Measurements from ENCODE around the gene BPNT1. TPM values are rescaled to one million over a fixed set of nuclear protein-coding genes. Genes with fewer than 3 reads are reported as not detected.

The BPNT1 gene
- 10 to 100 TPM; 11.4 to 14.1 TPM for total RNA-seq
- 10 to 100 TPM; 11.2 to 15.9 TPM for polyA plus RNA-seq

GRCh38 chr1:220089650-220090556 is at the start of gene BPNT1:
BPNT1 (minus strand) TSS chr1:220089788; CDS start chr1:220079846, 9,942 bp downstream.
- Histone ChIP-seq H3K27me3 (ENCODE audit: insufficient read depth, low read length) (no peaks in the 10 kb centered on the region), H3K4me1 (ENCODE audit: insufficient read depth, low read length) (peaks cover 16% of the 10 kb centered on the region), H3K36me3 (ENCODE audit: insufficient read depth, low read length) (no peaks in the 10 kb centered on the region), H3K4me3 (ENCODE audit: low read length in 2 of 2) (peak within 1 kb of the TSS; percentile 66 to 70), H3K9me3 (ENCODE audit: control insufficient read depth in 1 of 2, low read length in 2 of 2) (no peaks in the 10 kb centered on the region), H3K27ac (ENCODE audit: low read depth, low read length) (peak within 1 kb of the TSS; percentile 40)
- Mint-ChIP-seq H3K36me3 (peaks cover 0 to 8% of the 10 kb centered on the region in 2 donors), H3K27me3 (no peaks in the 10 kb centered on the region), H3K9me3 (no peaks in the 10 kb centered on the region), H3K4me3 (peak within 1 kb of the TSS; percentile 95 to 99 (median 98)), H3K4me1 (peaks cover 9 to 25% (median 16%) of the 10 kb centered on the region in 4 donors), H3K27ac (peak within 1 kb of the TSS; percentile 85 to 97 (median 91))
- CTCF ChIA-PET (ENCODE audit: partially characterized antibody): interaction anchor here (0.7 to 1.3 kb wide), 5 partner anchors 11 to 44 kb away, joined by 3 to 6 read pairs (median 3); partner anchors contain the start of gene EPRS1
- peak; percentile 97 to 99 (median 98) for DNase-seq
- POLR2A ChIA-PET (ENCODE audit: partially characterized antibody): interaction anchor here (0.9 to 1.8 kb wide), 6 partner anchors 15 to 55 kb away, joined by 3 to 9 read pairs (median 5); partner anchors contain the start of gene EPRS1
- intact Hi-C loops (cut with micrococcal nuclease): loop anchor here (1.0 to 10.0 kb wide), 4 partner anchors 44 to 1805 kb away; partner anchors contain the start of genes EPRS1, RAB3GAP2 and RRP15

GRCh38 chr1:220137019-220137786 is 47.6 kb upstream of the BPNT1 start:
- Histone ChIP-seq H3K36me3 (ENCODE audit: insufficient read depth, low read length) (peaks cover 28% of the 10 kb centered on the region), H3K4me1 (ENCODE audit: insufficient read depth, low read length) (peaks cover 10% of the 10 kb centered on the region), H3K27ac (ENCODE audit: low read depth, low read length) (peak overlapping the region; percentile 20), H3K9me3 (ENCODE audit: control insufficient read depth in 1 of 2, low read length in 2 of 2) (no peaks in the 10 kb centered on the region), H3K4me3 (ENCODE audit: low read length in 2 of 2) (no peak overlapping the region), H3K27me3 (ENCODE audit: insufficient read depth, low read length) (no peaks in the 10 kb centered on the region)
- intact Hi-C loops (cut with micrococcal nuclease): no loop called here
- CTCF ChIA-PET (ENCODE audit: partially characterized antibody): interaction anchor here (0.7 to 1.0 kb wide), 3 partner anchors 17 to 47 kb away, joined by 3 to 7 read pairs (median 3); no protein-coding TSS in a partner anchor
- peak; percentile 40 to 72 (median 47) for DNase-seq
- POLR2A ChIA-PET (ENCODE audit: partially characterized antibody): no interaction called here
- Mint-ChIP-seq H3K36me3 (peaks cover 51 to 66% of the 10 kb centered on the region in 2 donors), H3K4me1 (peaks cover 10 to 12% (median 11%) of the 10 kb centered on the region in 4 donors), H3K4me3 (peak overlapping the region in 7 of 8 donors; percentile 36 to 68 (median 47)), H3K27me3 (no peaks in the 10 kb centered on the region), H3K9me3 (no peaks in the 10 kb centered on the region), H3K27ac (peak overlapping the region; percentile 25 to 94 (median 88))

DNA sequence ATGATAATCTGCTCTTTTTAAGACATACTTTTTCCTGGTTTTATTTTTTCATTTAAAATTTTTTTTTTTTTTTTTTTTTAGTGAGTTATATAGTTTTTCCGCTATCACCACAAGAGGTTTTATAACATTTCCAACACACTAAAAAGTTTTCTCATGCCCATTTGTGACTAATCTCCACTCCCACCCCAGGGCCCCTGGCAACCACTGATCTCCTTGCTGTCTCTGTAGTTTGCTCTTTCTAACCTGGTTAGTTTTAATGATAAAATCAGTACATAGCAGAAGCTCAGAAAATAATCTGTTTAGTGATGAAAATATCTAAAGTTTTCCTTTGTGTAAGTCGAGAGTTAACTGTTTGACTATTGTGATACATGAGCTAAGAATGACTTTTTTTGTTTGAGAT is 46.2 kb upstream of the BPNT1 start:
- Mint-ChIP-seq H3K9me3 (no peaks in the 10 kb centered on the region), H3K4me3 (no peak overlapping the region), H3K36me3 (peaks cover 44 to 61% of the 10 kb centered on the region in 2 donors), H3K4me1 (peaks cover 10 to 12% (median 11%) of the 10 kb centered on the region in 4 donors), H3K27me3 (no peaks in the 10 kb centered on the region), H3K27ac (peak overlapping the region in 5 of 7 donors; percentile 39 to 91 (median 53))
- Histone ChIP-seq H3K27me3 (ENCODE audit: insufficient read depth, low read length) (no peaks in the 10 kb centered on the region), H3K4me1 (ENCODE audit: insufficient read depth, low read length) (peaks cover 10% of the 10 kb centered on the region), H3K4me3 (ENCODE audit: low read length in 2 of 2) (no peak overlapping the region), H3K9me3 (ENCODE audit: control insufficient read depth in 1 of 2, low read length in 2 of 2) (no peaks in the 10 kb centered on the region), H3K27ac (ENCODE audit: low read depth, low read length) (no peak overlapping the region), H3K36me3 (ENCODE audit: insufficient read depth, low read length) (peaks cover 28% of the 10 kb centered on the region)
- intact Hi-C loops (cut with micrococcal nuclease): no loop called here
- CTCF ChIA-PET (ENCODE audit: partially characterized antibody): interaction anchor here (1.1 kb wide), 1 partner anchor 22 kb away, joined by 3 read pairs; no protein-coding TSS in a partner anchor
- DNase-seq: no peak
- POLR2A ChIA-PET (ENCODE audit: partially characterized antibody): no interaction called here

- Histone ChIP-seq H3K4me3 (ENCODE audit: low read length in 2 of 2) (no peak overlapping the region), H3K4me1 (ENCODE audit: insufficient read depth, low read length) (no peaks in the 10 kb centered on the region), H3K9me3 (ENCODE audit: control insufficient read depth in 1 of 2, low read length in 2 of 2) (no peaks in the 10 kb centered on the region), H3K27me3 (ENCODE audit: insufficient read depth, low read length) (no peaks in the 10 kb centered on the region), H3K36me3 (ENCODE audit: insufficient read depth, low read length) (peaks cover 8% of the 10 kb centered on the region), H3K27ac (ENCODE audit: low read depth, low read length) (no peak overlapping the region)
- Mint-ChIP-seq H3K4me1 (peaks cover 6 to 8% (median 6%) of the 10 kb centered on the region in 4 donors), H3K36me3 (peaks cover 65 to 69% of the 10 kb centered on the region in 2 donors), H3K4me3 (no peak overlapping the region), H3K9me3 (no peaks in the 10 kb centered on the region), H3K27ac (peak overlapping the region in 1 of 7 donors; percentile 14), H3K27me3 (no peaks in the 10 kb centered on the region)
- DNase-seq: no peak
- intact Hi-C loops (cut with micrococcal nuclease): no loop called here
- ChIA-PET POLR2A (ENCODE audit: partially characterized antibody) (no interaction called here), CTCF (ENCODE audit: partially characterized antibody) (no interaction called here)
Measured at GRCh38 chr1:220129479-220130210, 40.1 kb upstream of the BPNT1 start.

GRCh38 chr1:220127076-220127475 is 37.5 kb upstream of the BPNT1 start:
- H3K36me3 Mint-ChIP-seq: peaks cover 46 to 62% of the 10 kb centered on the region in 2 donors
- CTCF ChIA-PET (ENCODE audit: partially characterized antibody): interaction anchor here (6.9 kb wide), 1 partner anchor 15 kb away, joined by 40 read pairs; no protein-coding TSS in a partner anchor

GRCh38 chr1:220124542-220124941 is 35.0 kb upstream of the BPNT1 start:
- Mint-ChIP-seq H3K27ac (peak overlapping the region in 3 of 7 donors; percentile 39 to 71 (median 54)), H3K9me3 (no peaks in the 10 kb centered on the region), H3K36me3 (peaks cover 35 to 49% of the 10 kb centered on the region in 2 donors), H3K4me1 (peaks cover 6 to 11% (median 7%) of the 10 kb centered on the region in 4 donors), H3K27me3 (no peaks in the 10 kb centered on the region), H3K4me3 (no peak overlapping the region)
- Histone ChIP-seq H3K4me3 (ENCODE audit: low read length in 2 of 2) (no peak overlapping the region), H3K27me3 (ENCODE audit: insufficient read depth, low read length) (no peaks in the 10 kb centered on the region), H3K4me1 (ENCODE audit: insufficient read depth, low read length) (no peaks in the 10 kb centered on the region), H3K27ac (ENCODE audit: low read depth, low read length) (no peak overlapping the region), H3K9me3 (ENCODE audit: control insufficient read depth in 1 of 2, low read length in 2 of 2) (no peaks in the 10 kb centered on the region), H3K36me3 (ENCODE audit: insufficient read depth, low read length) (peaks cover 11% of the 10 kb centered on the region)
- ChIA-PET POLR2A (ENCODE audit: partially characterized antibody) (no interaction called here), CTCF (ENCODE audit: partially characterized antibody) (interaction anchor here (1.1 to 6.9 kb wide), 3 partner anchors 10 to 135 kb away, joined by 3 to 40 read pairs (median 4); no protein-coding TSS in a partner anchor)
- intact Hi-C loops (cut with micrococcal nuclease): no loop called here
- DNase-seq: no peak

More at GRCh38 chr1:220127076-220127475, 37.5 kb upstream of the BPNT1 start:
- no peaks in the 10 kb centered on the region for H3K9me3 ChIP-seq (ENCODE audit: control insufficient read depth in 1 of 2, low read length in 2 of 2)
- H3K36me3 ChIP-seq (ENCODE audit: insufficient read depth, low read length): peaks cover 11% of the 10 kb centered on the region
- H3K4me1 ChIP-seq (ENCODE audit: insufficient read depth, low read length): no peaks in the 10 kb centered on the region
- Mint-ChIP-seq H3K4me1 (peaks cover 8 to 15% (median 11%) of the 10 kb centered on the region in 4 donors), H3K9me3 (no peaks in the 10 kb centered on the region), H3K27ac (peak overlapping the region in 4 of 7 donors; percentile 22 to 81 (median 45)), H3K27me3 (no peaks in the 10 kb centered on the region), H3K4me3 (no peak overlapping the region)
- H3K4me3 ChIP-seq (ENCODE audit: low read length in 2 of 2): no peak overlapping the region
- no peak for DNase-seq
- intact Hi-C loops (cut with micrococcal nuclease): no loop called here
- no peaks in the 10 kb centered on the region for H3K27me3 ChIP-seq (ENCODE audit: insufficient read depth, low read length)
- H3K27ac ChIP-seq (ENCODE audit: low read depth, low read length): no peak overlapping the region
- POLR2A ChIA-PET (ENCODE audit: partially characterized antibody): no interaction called here

Measured in CD4-positive, alpha-beta memory T cell (primary cell).